LNCAP (cell line): ENCODE measurements around the gene IGF1R.

Experiments
- CTCF ChIP-seq: fragments of 450-650 bp; IDR thresholded peaks from 2 replicates; pipeline ENCODE4 v1.5.1; 2017; ENCODE audit warnings: mild to moderate bottlenecking

Gene IGF1R

GRCh38 chr15:98738689-98739401, 90.5 kb downstream of the IGF1R start:
- no peak for TF ChIP-seq CTCF

GRCh38 chr15:98740295-98740694, 92.0 kb downstream of the IGF1R start:
- TF ChIP-seq CTCF, result no peak

- TF ChIP-seq CTCF, result no peak
Measured at GRCh38 chr15:98740963-98741362, 92.6 kb downstream of the IGF1R start.

- no peak for TF ChIP-seq CTCF
Measured at GRCh38 chr15:98743177-98743576, 94.8 kb downstream of the IGF1R start.

GRCh38 chr15:98744506-98744905, 96.2 kb downstream of the IGF1R start:
- TF ChIP-seq CTCF, result no peak

GRCh38 chr15:98745179-98745578, 96.8 kb downstream of the IGF1R start:
- TF ChIP-seq CTCF, result no peak

- TF ChIP-seq CTCF, result no peak
Measured at GRCh38 chr15:98745650-98746374, 97.5 kb downstream of the IGF1R start.
